Loucy (cell line): ENCODE results near the gene CEP135.

ENCODE experiments used
- H2AFZ ChIP-seq: fragments of 200-600 bp; sonication (generic); 2 replicates; pipeline ENCODE4 v1.6.0; 2016; ENCODE audit warnings: antibody characterized with exemption, mild to moderate bottlenecking, low read length, moderate library complexity
- H3F3A ChIP-seq: fragments of 200-600 bp; 2 replicates; pipeline ENCODE4 v1.6.0; 2016; ENCODE audit warnings: antibody characterized with exemption, low read depth, mild to moderate bottlenecking
- H3K27me3 ChIP-seq: fragments of 200-600 bp; sonication (generic); 2 replicates; pipeline ENCODE4 v1.6.1; 2014; ENCODE audit warnings: low read length, mild to moderate bottlenecking; ENCODE audit not compliant: insufficient read depth, poor library complexity, severe bottlenecking
- H3K36me3 ChIP-seq: fragments of 200-600 bp; sonication (generic); 2 replicates; pipeline ENCODE4 v1.6.1; 2016; ENCODE audit warnings: low read length; ENCODE audit not compliant: insufficient read depth
- H3K4me1 ChIP-seq: fragments of 200-600 bp; sonication (generic); 2 replicates; pipeline ENCODE4 v1.5.1; 2014; ENCODE audit warnings: low read length, mild to moderate bottlenecking; ENCODE audit not compliant: insufficient read depth, poor library complexity, severe bottlenecking
- H3K4me2 ChIP-seq: fragments of 200-600 bp; sonication (generic); 2 replicates; pipeline ENCODE4 v1.6.0; 2014; ENCODE audit warnings: antibody characterized with exemption, low read length, low read depth, mild to moderate bottlenecking; ENCODE audit not compliant: poor library complexity, severe bottlenecking
- H3K4me3 ChIP-seq: fragments of 200-600 bp; sonication (generic); 2 replicates; pipeline ENCODE4 v1.5.1; 2014; ENCODE audit warnings: low read length, mild to moderate bottlenecking, mixed read lengths; ENCODE audit not compliant: poor library complexity, severe bottlenecking
- H3K79me2 ChIP-seq: fragments of 200-600 bp; sonication (generic); 2 replicates; pipeline ENCODE4 v1.6.1; 2014; ENCODE audit warnings: low read length; ENCODE audit not compliant: insufficient read depth
- H3K9ac ChIP-seq: fragments of 200-600 bp; sonication (generic); 2 replicates; pipeline ENCODE4 v1.6.0; 2014; ENCODE audit warnings: mild to moderate bottlenecking, low read depth, low read length, moderate library complexity; ENCODE audit not compliant: poor library complexity, severe bottlenecking
- H3K9me2 ChIP-seq: fragments of 200-600 bp; sonication (generic); replicated peaks from 2 replicates; pipeline ENCODE4 v1.6.1; 2016; ENCODE audit warnings: low read depth, low read length, mixed read lengths
- H3K9me3 ChIP-seq: fragments of 200-600 bp; sonication (generic); 2 replicates; pipeline ENCODE4 v1.6.1; 2014; ENCODE audit warnings: mild to moderate bottlenecking, antibody characterized with exemption, low read length, low read depth; ENCODE audit not compliant: insufficient read depth
- H4K20me1 ChIP-seq: fragments of 200-600 bp; sonication (generic); 2 replicates; pipeline ENCODE4 v1.6.0; 2014; ENCODE audit warnings: antibody characterized with exemption, low read length, mild to moderate bottlenecking; ENCODE audit not compliant: insufficient read depth, poor library complexity, severe bottlenecking
- CTCF ChIP-seq: fragments of 200-600 bp; sonication (generic); conservative IDR thresholded peaks from 2 replicates; pipeline ENCODE4 v1.5.1; 2014; ENCODE audit warnings: mild to moderate bottlenecking, antibody characterized with exemption, low read length
- EZH2phosphoT487 ChIP-seq: fragments of 200-600 bp; IDR thresholded peaks from 2 replicates; pipeline ENCODE4 v1.6.1; 2018; ENCODE audit warnings: antibody characterized with exemption, mild to moderate bottlenecking, moderate library complexity, borderline replicate concordance

CEP135 gene

GRCh38 chr4:55973650-55974049, 24.9 kb downstream of the CEP135 start:
- no peaks in the 10 kb centered on the region for H3K27me3 ChIP-seq
- H3K9ac ChIP-seq = no peak overlapping the region
- no peaks in the 10 kb centered on the region for H3K79me2 ChIP-seq
- H4K20me1 ChIP-seq = no peaks in the 10 kb centered on the region
- no peaks in the 10 kb centered on the region for H3K9me2 ChIP-seq
- H3K4me3 ChIP-seq = no peak overlapping the region
- H3F3A ChIP-seq = no peaks in the 10 kb centered on the region
- no peak overlapping the region for H3K4me2 ChIP-seq
- H3K9me3 ChIP-seq = no peaks in the 10 kb centered on the region
- H2AFZ ChIP-seq = no peak overlapping the region
- H3K36me3 ChIP-seq = peaks cover 8% of the 10 kb centered on the region; the same call in 1 of the 2 replicates
- no peak for TF ChIP-seq EZH2phosphoT487
- TF ChIP-seq CTCF = no peak
- no peaks in the 10 kb centered on the region for H3K4me1 ChIP-seq

GRCh38 chr4:55977811-55978210, 29.1 kb downstream of the CEP135 start:
- Histone ChIP-seq H3K9me2 (no peaks in the 10 kb centered on the region), H2AFZ (no peak overlapping the region), H3K4me1 (no peaks in the 10 kb centered on the region), H3K79me2 (no peaks in the 10 kb centered on the region), H3K4me3 (no peak overlapping the region), H4K20me1 (no peaks in the 10 kb centered on the region), H3K9me3 (no peaks in the 10 kb centered on the region), H3K9ac (no peak overlapping the region), H3K4me2 (no peak overlapping the region), H3K27me3 (no peaks in the 10 kb centered on the region), H3F3A (no peaks in the 10 kb centered on the region), H3K36me3 (peaks cover 25% of the 10 kb centered on the region; the same call in 1 of the 2 replicates)
- no peak for TF ChIP-seq EZH2phosphoT487
- TF ChIP-seq CTCF = no peak

- no peaks in the 10 kb centered on the region for H4K20me1 ChIP-seq
- H3K4me2 ChIP-seq = no peak overlapping the region
- no peaks in the 10 kb centered on the region for H3K27me3 ChIP-seq
- no peaks in the 10 kb centered on the region for H3K9me2 ChIP-seq
- H2AFZ ChIP-seq = no peak overlapping the region
- no peak overlapping the region for H3K4me3 ChIP-seq
- TF ChIP-seq EZH2phosphoT487 (no peak), CTCF (no peak)
- no peaks in the 10 kb centered on the region for H3F3A ChIP-seq
- H3K36me3 ChIP-seq = peaks cover 33% of the 10 kb centered on the region; the same call in 1 of the 2 replicates
- no peaks in the 10 kb centered on the region for H3K9me3 ChIP-seq
- no peaks in the 10 kb centered on the region for H3K79me2 ChIP-seq
- H3K4me1 ChIP-seq = no peaks in the 10 kb centered on the region
- H3K9ac ChIP-seq = no peak overlapping the region
These were observed 30.8 kb downstream of the CEP135 start for GRCh38 chr4:55979562-55979961.
